RWPE1 (cell line): Measurements from ENCODE around the gene AGBL5.

Experiments used
- CTCF ChIA-PET: fragments of 350-600 bp; sonication (Branson Sonifier 250); formaldehyde crosslinking; extraction: SDS; loops from one replicate; lab custom pipeline; 2021; lab: Yijun Ruan, JAX
- POLR2A ChIA-PET: fragments of 400-600 bp; formaldehyde crosslinking; extraction: SDS; loops from one replicate; lab custom pipeline; 2020; ENCODE audit warnings: antibody characterized with exemption; ENCODE audit not compliant: low non-redundant PET; lab: Yijun Ruan, JAX
- DNase-seq: peaks from one replicate; pipeline ENCODE4 v3.0.0; 2012; ENCODE audit warnings: low spot score
- H3K27ac ChIP-seq: fragments of 450-650 bp; 2 replicates; pipeline ENCODE4 v1.5.1; 2017
- TF ChIP-seq, protein P1 (sequence below): fragments of 450-650 bp; conservative IDR thresholded peaks from 2 replicates; pipeline ENCODE4 v1.5.1; 2017; ENCODE audit warnings: low read depth, mild to moderate bottlenecking

The AGBL5 gene

GRCh38 chr2:27025861-27026851, 25.3 kb upstream of the AGBL5 start:
- CTCF ChIA-PET: interaction anchor here (0.6 to 1.5 kb wide), 4 partner anchors 9 to 672 kb away, joined by 4 to 10 read pairs (median 6); no protein-coding TSS in a partner anchor
- POLR2A ChIA-PET: no interaction called here

DNA sequence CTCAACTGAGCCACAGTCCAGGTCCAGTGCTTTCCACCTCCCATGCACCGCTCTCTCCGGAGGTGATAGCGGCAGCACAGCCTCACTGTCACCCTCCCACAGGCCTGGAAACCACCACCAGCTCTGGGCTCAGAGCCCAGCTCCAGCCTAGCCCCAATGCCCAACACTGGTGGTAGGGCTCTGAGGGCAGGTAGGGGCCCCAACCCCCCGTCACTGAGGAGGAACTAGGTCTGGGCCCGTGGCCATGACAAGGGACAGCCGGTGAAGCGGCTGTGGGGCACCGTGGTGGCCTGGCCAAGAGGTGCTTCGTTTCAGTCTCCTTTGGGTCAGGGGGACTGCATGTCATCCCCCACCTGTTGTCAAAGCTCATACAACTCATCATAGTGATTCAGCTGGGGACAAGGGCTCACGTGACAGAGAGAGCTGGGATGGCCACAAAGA, 24.2 kb upstream of the AGBL5 start:
- CTCF ChIA-PET: interaction anchor here (0.6 to 1.4 kb wide), 2 partner anchors 66 to 671 kb away, joined by 4 to 5 read pairs; no protein-coding TSS in a partner anchor
- POLR2A ChIA-PET: interaction anchor here (0.5 kb wide), 1 partner anchor 21 kb away, joined by 6 read pairs; no protein-coding TSS in a partner anchor
- no peak for DNase-seq
- no peak overlapping the region for H3K27ac ChIP-seq
- TF ChIP-seq, protein P1, sequence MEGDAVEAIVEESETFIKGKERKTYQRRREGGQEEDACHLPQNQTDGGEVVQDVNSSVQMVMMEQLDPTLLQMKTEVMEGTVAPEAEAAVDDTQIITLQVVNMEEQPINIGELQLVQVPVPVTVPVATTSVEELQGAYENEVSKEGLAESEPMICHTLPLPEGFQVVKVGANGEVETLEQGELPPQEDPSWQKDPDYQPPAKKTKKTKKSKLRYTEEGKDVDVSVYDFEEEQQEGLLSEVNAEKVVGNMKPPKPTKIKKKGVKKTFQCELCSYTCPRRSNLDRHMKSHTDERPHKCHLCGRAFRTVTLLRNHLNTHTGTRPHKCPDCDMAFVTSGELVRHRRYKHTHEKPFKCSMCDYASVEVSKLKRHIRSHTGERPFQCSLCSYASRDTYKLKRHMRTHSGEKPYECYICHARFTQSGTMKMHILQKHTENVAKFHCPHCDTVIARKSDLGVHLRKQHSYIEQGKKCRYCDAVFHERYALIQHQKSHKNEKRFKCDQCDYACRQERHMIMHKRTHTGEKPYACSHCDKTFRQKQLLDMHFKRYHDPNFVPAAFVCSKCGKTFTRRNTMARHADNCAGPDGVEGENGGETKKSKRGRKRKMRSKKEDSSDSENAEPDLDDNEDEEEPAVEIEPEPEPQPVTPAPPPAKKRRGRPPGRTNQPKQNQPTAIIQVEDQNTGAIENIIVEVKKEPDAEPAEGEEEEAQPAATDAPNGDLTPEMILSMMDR: no peak

More at GRCh38 chr2:27025861-27026851, 25.3 kb upstream of the AGBL5 start:
- TF ChIP-seq, protein P1: no peak
- no peak overlapping the region for H3K27ac ChIP-seq
- no peak for DNase-seq

- no peak for DNase-seq
- ChIA-PET CTCF (interaction anchor here (1.0 kb wide), 1 partner anchor 183 kb away, joined by 9 read pairs; no protein-coding TSS in a partner anchor), POLR2A (no interaction called here)
- TF ChIP-seq, protein P1: no peak
- no peak overlapping the region for H3K27ac ChIP-seq
These were observed 22.4 kb upstream of the AGBL5 start for GRCh38 chr2:27029051-27029450.

- peak within 1 kb of the TSS; percentile 67 for H3K27ac ChIP-seq
- CTCF ChIA-PET: interaction anchor here (2.3 kb wide), 1 partner anchor 16 kb away, joined by 5 read pairs; no protein-coding TSS in a partner anchor
- POLR2A ChIA-PET: interaction anchor here (0.8 to 0.9 kb wide), 2 partner anchors 19 kb away, joined by 3 read pairs; partner anchors contain the start of gene AGBL5
- TF ChIP-seq, protein P1: no peak
- peak; percentile 92 for DNase-seq
These were observed 18.8 kb upstream of the AGBL5 start, which contains the start of gene TMEM214 for GRCh38 chr2:27032495-27033252. Gene TMEM214, plus strand, starts transcription at chr2:27032965. Its CDS starts 51 bp downstream, at chr2:27033016.

DNA sequence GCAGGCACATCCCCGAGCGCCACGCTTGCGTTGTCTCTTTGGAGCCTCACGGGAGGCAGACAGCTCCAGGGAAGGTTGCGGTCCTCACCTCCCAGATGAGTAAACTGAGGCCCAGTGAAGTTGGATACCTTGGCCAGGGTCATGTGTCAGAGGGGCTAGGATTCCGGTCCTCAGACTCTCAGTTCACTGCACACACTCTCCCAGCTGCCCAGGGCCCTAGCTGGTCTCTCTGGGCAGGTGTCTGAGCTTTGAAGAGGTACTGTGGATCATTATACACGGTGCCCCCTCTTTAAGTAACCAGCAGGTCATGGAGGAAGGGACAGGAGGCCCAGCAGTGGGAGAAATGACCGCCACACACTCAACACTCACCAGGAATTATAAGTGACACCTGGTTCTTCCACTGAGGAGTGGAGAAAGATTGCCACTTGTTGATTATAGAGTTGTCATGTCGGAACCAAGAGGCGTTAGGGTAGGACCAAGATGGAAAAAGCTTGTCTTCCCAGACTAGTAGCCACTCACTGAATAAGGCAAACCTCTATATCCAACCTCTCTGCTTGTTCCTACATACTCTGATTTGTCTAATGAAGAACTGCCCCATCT, 18.1 kb upstream of the AGBL5 start:
- CTCF ChIA-PET: interaction anchor here (0.9 to 2.3 kb wide), 4 partner anchors 16 to 187 kb away, joined by 3 to 5 read pairs (median 4); no protein-coding TSS in a partner anchor
- POLR2A ChIA-PET: interaction anchor here (0.6 to 0.8 kb wide), 2 partner anchors 11 to 18 kb away, joined by 3 read pairs; partner anchors contain the start of gene AGBL5
- TF ChIP-seq, protein P1: no peak
- no peak for DNase-seq
- peak overlapping the region; percentile 67 for H3K27ac ChIP-seq
